Panc1 (cell line): Measurements from ENCODE around the gene ACER2. TPM values are rescaled to one million over a fixed set of nuclear protein-coding genes. Genes with fewer than 3 reads are reported as not detected.

ENCODE experiments used
- ATAC-seq: fragments of 200-7000 bp; cut with Tn5 transposase; 2 replicates; pipeline ENCODE4 v1.9.1; 2020; ENCODE audit warnings: mild to moderate bottlenecking, moderate library complexity
- BruUV-seq: library from RNA; stranded (reverse); fragments of 400-500 nt; replicated peaks from 2 replicates; lab custom pipeline; 2021; lab: Mats Ljungman, UMichigan
- CTCF ChIA-PET: fragments of 300-600 bp; sonication (Branson Sonifier 250); formaldehyde crosslinking; loops from one replicate; lab custom pipeline; 2022; ENCODE audit warnings: antibody characterized with exemption; lab: Charles Lee
- POLR2A ChIA-PET: fragments of 300-600 bp; sonication (Branson Sonifier 250); formaldehyde crosslinking; loops from one replicate; lab custom pipeline; 2022; ENCODE audit warnings: antibody characterized with exemption; lab: Charles Lee
- DNase-seq: peaks from one replicate; pipeline ENCODE4 v3.0.0-alpha.2; 2010; ENCODE audit warnings: low read depth, low spot score
- H3K27ac ChIP-seq: 2 replicates; pipeline ENCODE4 v1.5.1; 2011; ENCODE audit warnings: mild to moderate bottlenecking, low read length, inconsistent platforms
- H3K27me3 ChIP-seq: fragments of 200-500 bp; sonication (Bioruptor generic); 2 replicates; pipeline ENCODE4 v1.6.0; 2014; ENCODE audit warnings: low read length, inconsistent platforms; ENCODE audit not compliant: control insufficient read depth, insufficient read depth
- H3K36me3 ChIP-seq: fragments of 200-500 bp; sonication (Bioruptor generic); 2 replicates; pipeline ENCODE4 v1.5.1; 2014; ENCODE audit warnings: inconsistent platforms, mild to moderate bottlenecking, low read length, moderate library complexity; ENCODE audit not compliant: control insufficient read depth, insufficient read depth
- H3K4me1 ChIP-seq: 2 replicates; pipeline ENCODE4 v1.5.1; 2011; ENCODE audit warnings: inconsistent platforms, mild to moderate bottlenecking, low read length, moderate library complexity; ENCODE audit not compliant: control insufficient read depth, insufficient read depth
- H3K4me3 ChIP-seq, 2 experiments: 2 replicates each; pipeline ENCODE4 v1.5.1; 2011 to 2012; ENCODE audit warnings: low read depth in 2 of 2, low read length in 2 of 2, mild to moderate bottlenecking in 2 of 2, inconsistent platforms in 1 of 2, moderate library complexity in 1 of 2
- H3K9me3 ChIP-seq: fragments of 200-500 bp; sonication (Bioruptor generic); 2 replicates; pipeline ENCODE4 v1.5.1; 2014; ENCODE audit warnings: low read depth, mild to moderate bottlenecking, inconsistent platforms, low read length, moderate library complexity; ENCODE audit not compliant: control insufficient read depth, insufficient read depth
- POLR2AphosphoS5 ChIP-seq: IDR thresholded peaks from 2 replicates; pipeline ENCODE4 v1.6.1; 2012; ENCODE audit warnings: mild to moderate bottlenecking, low read depth, low read length, moderate library complexity
- SIN3A ChIP-seq: IDR thresholded peaks from 2 replicates; pipeline ENCODE4 v1.6.1; 2012; ENCODE audit warnings: low read depth, mild to moderate bottlenecking, low read length, moderate library complexity, borderline replicate concordance; ENCODE audit not compliant: insufficient read depth
- TCF7L2 ChIP-seq: IDR thresholded peaks from 2 replicates; pipeline ENCODE4 v1.6.1; 2011; ENCODE audit warnings: mild to moderate bottlenecking, low read depth, low read length, inconsistent platforms
- in situ Hi-C: cut with HindIII; loops from 2 replicates; pipeline ENCODE4 v1.10.0; 2016; ENCODE audit warnings: low sequenced_read_pairs, low pct_unique_long_range_greater_than_20kb
- intact Hi-C: fragments of 100-400 bp; cut with micrococcal nuclease; formaldehyde crosslinking; loops from one replicate; pipeline ENCODE4 v1.10.0; 2022; ENCODE audit not compliant: unreplicated experiment
- total RNA-seq: library from RNA; stranded (reverse); gene quantifications from one replicate; pipeline ENCODE4 v1.2.1, GENCODE V29; 2021; ENCODE audit not compliant: unreplicated experiment
- TF ChIP-seq, protein P1 (sequence below): fragments of 450-650 bp; IDR thresholded peaks from 2 replicates; pipeline ENCODE4 v1.5.1; 2017; ENCODE audit warnings: mild to moderate bottlenecking
- TF ChIP-seq, protein P2 (sequence below), 2 experiments: IDR thresholded peaks; 2 replicates each; pipeline ENCODE4 v1.6.1; 2011 to 2012; ENCODE audit warnings: low read depth in 2 of 2, control low read depth in 1 of 2, low read length in 1 of 2, mild to moderate bottlenecking in 1 of 2, moderate library complexity in 1 of 2; ENCODE audit not compliant: insufficient read depth in 1 of 2

ACER2 gene
- total RNA-seq, 1 experiment from 2014 or later: 1.3 TPM

DNA sequence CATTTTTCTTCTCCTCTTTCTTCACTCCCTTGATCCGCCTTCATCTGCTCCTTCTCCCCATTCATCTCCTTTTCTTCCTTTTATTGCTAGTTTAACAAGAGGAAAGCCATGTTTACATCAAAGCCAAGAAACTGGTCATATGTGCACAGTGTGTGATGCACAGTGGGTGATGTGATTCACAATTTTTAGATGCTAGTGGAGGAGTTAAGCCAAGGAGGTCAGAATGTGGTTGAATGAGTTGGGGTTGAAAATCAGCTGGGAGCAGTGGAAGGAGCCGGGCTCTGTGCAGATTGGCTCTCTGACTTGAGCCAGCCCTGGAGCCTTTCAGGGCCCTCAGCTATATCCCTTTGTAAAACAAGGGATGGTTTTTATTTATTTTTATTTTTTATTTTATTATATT, 7.3 kb downstream of the ACER2 start:
- no peak for DNase-seq
- in situ Hi-C loops: no loop called here
- TF ChIP-seq POLR2AphosphoS5 (no peak), SIN3A (no peak), TCF7L2 (no peak)
- TF ChIP-seq, protein P1, sequence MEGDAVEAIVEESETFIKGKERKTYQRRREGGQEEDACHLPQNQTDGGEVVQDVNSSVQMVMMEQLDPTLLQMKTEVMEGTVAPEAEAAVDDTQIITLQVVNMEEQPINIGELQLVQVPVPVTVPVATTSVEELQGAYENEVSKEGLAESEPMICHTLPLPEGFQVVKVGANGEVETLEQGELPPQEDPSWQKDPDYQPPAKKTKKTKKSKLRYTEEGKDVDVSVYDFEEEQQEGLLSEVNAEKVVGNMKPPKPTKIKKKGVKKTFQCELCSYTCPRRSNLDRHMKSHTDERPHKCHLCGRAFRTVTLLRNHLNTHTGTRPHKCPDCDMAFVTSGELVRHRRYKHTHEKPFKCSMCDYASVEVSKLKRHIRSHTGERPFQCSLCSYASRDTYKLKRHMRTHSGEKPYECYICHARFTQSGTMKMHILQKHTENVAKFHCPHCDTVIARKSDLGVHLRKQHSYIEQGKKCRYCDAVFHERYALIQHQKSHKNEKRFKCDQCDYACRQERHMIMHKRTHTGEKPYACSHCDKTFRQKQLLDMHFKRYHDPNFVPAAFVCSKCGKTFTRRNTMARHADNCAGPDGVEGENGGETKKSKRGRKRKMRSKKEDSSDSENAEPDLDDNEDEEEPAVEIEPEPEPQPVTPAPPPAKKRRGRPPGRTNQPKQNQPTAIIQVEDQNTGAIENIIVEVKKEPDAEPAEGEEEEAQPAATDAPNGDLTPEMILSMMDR: no peak
- TF ChIP-seq, protein P2, sequence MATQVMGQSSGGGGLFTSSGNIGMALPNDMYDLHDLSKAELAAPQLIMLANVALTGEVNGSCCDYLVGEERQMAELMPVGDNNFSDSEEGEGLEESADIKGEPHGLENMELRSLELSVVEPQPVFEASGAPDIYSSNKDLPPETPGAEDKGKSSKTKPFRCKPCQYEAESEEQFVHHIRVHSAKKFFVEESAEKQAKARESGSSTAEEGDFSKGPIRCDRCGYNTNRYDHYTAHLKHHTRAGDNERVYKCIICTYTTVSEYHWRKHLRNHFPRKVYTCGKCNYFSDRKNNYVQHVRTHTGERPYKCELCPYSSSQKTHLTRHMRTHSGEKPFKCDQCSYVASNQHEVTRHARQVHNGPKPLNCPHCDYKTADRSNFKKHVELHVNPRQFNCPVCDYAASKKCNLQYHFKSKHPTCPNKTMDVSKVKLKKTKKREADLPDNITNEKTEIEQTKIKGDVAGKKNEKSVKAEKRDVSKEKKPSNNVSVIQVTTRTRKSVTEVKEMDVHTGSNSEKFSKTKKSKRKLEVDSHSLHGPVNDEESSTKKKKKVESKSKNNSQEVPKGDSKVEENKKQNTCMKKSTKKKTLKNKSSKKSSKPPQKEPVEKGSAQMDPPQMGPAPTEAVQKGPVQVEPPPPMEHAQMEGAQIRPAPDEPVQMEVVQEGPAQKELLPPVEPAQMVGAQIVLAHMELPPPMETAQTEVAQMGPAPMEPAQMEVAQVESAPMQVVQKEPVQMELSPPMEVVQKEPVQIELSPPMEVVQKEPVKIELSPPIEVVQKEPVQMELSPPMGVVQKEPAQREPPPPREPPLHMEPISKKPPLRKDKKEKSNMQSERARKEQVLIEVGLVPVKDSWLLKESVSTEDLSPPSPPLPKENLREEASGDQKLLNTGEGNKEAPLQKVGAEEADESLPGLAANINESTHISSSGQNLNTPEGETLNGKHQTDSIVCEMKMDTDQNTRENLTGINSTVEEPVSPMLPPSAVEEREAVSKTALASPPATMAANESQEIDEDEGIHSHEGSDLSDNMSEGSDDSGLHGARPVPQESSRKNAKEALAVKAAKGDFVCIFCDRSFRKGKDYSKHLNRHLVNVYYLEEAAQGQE (IDR thresholded peaks at IDR 0.05; ENCODE audit: insufficient read depth in 1 of 2, low read depth in 2 of 2, low read length in 1 of 2): no peak
- Histone ChIP-seq H3K9me3 (no peaks in the 10 kb centered on the region), H3K4me1 (no peaks in the 10 kb centered on the region), H3K4me3 (no peak overlapping the region), H3K27ac (no peak overlapping the region), H3K27me3 (no peaks in the 10 kb centered on the region), H3K36me3 (no peaks in the 10 kb centered on the region)
- CTCF ChIA-PET: no interaction called here
- BruUV-seq: no TSS peak
- no peak for ATAC-seq
- POLR2A ChIA-PET: no interaction called here
- intact Hi-C loops: no loop called here

DNA sequence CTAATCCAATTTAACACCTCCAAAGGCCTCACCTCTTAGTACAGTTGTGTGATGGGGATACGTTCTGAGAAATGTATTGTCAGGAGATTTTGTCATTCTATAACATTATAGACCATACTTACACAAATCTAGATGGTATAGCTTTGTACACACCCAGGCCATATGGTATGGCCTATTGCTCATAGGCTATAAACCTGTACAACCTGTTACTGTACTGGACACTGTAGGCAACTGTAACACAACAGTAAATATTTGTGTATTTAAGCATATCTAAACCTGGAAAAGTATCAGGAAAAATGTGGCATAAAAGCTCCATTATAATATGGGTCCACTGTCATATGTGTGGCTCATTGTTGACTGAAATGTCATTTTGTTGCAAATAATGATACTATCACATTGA, 12.1 kb downstream of the ACER2 start:
- Histone ChIP-seq H3K27ac (no peak overlapping the region), H3K27me3 (no peaks in the 10 kb centered on the region), H3K36me3 (no peaks in the 10 kb centered on the region), H3K4me3 (no peak overlapping the region), H3K9me3 (no peaks in the 10 kb centered on the region), H3K4me1 (no peaks in the 10 kb centered on the region)
- ChIA-PET POLR2A (no interaction called here), CTCF (no interaction called here)
- in situ Hi-C loops (no loop called here), intact Hi-C loops (no loop called here)
- TF ChIP-seq, protein P1: no peak
- TF ChIP-seq POLR2AphosphoS5: no peak
- TF ChIP-seq TCF7L2: no peak
- TF ChIP-seq, protein P2 (IDR thresholded peaks at IDR 0.05; ENCODE audit: insufficient read depth in 1 of 2, low read depth in 2 of 2, low read length in 1 of 2): no peak
- no peak for TF ChIP-seq SIN3A
- BruUV-seq: no TSS peak
- DNase-seq (no peak), ATAC-seq (no peak)
